Middle frontal gyrus (tissue), 1 donor: ENCODE results near the gene LAMB1.
"Not testable (repeated sequence)": the region's sequence is repeated elsewhere in the genome, so short reads cannot be mapped to it uniquely, and the experiment has no call there.

Experiments used
- DNase-seq: peaks from one replicate; pipeline ENCODE4 v3.0.0-alpha.2; 2015; ENCODE audit warnings: low spot score; ENCODE audit errors: extremely low spot score

Gene LAMB1

DNA sequence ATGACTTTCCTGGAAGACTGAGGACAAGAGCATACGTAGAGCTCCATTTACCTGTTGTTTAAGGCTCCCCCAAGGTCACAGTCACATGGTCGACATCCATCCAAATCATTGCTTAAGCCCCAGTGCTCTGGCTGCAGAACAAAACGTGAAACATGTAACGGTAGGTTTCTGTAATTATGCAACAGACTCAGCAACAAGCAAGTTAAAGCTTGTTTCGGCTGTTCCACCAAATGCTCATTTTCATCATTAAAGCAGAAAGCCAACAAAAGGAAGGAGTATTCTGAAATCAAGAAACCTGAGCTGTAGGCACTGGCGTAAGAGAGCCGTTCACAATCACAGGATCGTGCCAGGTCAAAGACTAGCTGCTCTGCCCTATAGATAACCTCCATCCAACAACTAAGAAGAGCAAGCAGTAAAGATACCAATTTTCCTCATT, 30.0 kb downstream of the LAMB1 start:
- no peak for DNase-seq

GRCh38 chr7:107972075-107972482, 30.9 kb downstream of the LAMB1 start:
- DNase-seq, result no peak

DNA sequence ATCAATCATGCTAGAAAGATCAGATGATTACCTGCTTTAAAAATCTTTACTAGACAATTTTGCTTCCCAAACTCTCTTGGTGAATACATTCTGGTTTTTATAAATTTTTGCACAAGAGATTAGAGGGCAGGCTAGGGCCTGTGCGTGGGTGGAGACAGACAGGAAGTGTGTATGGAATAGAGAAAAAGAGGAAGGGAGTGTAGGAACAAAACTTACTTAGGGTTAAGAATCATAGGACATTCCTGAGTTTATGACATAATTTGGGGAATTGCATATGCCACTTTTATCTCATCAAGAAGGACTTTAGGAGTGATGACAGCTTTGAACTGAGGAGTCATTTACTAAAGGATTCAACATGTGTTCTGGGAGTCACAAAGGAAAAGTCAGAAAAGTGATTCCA, 31.3 kb downstream of the LAMB1 start:
- DNase-seq, result no peak

DNA sequence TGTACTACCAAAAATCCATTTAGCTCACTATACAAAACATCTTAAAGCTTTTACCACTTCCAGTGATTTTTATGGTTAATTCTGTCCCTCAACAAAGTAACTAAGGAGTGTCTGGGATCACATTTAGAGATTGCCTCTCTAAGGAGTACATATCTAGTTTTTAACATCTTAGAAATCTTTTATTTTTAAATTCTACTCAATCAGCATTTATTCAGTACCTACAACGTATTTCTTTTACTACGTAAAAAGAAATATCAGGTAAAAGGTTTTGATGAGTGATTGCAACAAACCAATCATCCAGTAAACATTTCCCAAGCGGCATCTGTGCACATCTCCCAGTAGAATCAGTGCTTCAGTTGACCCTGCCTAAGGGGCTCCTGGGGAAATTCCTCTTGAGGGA, 31.9 kb downstream of the LAMB1 start:
- DNase-seq, result no peak

- DNase-seq, result no peak
These were observed 33.1 kb downstream of the LAMB1 start for GRCh38 chr7:107969856-107970255.

GRCh38 chr7:107968449-107968848, 34.5 kb downstream of the LAMB1 start:
- DNase-seq, result no peak

DNA sequence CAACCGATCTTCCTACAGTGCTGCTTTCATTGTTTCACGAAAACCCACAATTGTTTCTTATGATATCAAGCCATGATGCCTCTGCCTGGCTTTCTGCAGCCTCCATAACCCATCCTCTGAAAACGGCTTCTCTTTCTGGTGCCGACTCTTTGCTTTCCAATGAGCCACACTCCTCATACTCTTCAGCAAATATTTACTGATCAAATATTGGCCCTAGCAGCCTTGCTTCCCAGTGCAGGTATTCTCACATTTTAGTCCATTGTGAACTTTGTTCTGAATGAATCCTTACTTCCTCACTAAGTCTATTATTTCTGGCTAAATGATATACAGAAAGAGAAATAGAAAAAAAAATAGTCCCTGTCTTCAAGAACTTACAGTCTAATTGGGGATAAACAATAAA, 35.5 kb downstream of the LAMB1 start:
- DNase-seq, result no peak

- no peak for DNase-seq
These were observed 36.2 kb downstream of the LAMB1 start for GRCh38 chr7:107966711-107967110.

DNA sequence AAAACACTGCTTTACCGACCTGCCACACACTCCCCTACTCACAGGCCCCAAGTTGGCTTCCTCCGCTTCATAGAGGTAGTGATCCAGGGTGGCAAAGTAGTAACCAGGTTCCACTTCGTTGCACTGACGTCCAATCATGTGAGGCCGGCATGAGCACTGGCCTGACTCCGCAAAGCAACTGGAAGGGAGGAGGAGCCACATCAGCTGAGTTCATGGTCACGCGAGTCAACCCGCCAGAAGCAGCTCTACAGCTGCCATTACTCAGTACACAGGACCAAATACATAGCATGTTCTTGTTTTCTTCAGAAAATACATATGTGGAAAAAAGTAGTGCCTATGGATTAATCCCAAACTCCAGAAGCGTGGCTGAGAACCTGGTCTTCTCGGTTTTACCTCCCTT, 38.5 kb downstream of the LAMB1 start:
- DNase-seq, result no peak

GRCh38 chr7:107962817-107963216, 40.1 kb downstream of the LAMB1 start:
- no peak for DNase-seq

DNA sequence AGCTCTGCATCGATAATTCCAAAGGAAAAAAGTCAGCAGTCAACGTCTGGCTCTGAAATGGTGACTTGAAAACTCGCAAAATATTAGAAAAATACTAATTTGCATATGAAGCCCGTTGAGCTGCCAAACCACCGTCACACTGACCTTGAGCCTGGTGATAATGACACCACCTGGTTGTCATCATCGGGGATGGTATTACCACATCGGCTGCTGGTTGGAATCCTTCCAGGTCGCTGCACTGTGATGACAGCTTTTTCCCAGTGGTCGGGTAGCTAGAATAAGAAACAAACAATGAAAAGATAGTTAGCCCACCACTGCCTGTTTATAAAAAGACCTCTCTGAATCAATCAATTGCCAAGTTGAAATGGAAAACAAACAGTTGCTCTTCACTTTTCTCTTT, 41.6 kb downstream of the LAMB1 start:
- no peak for DNase-seq

GRCh38 chr7:107960272-107960671, 42.7 kb downstream of the LAMB1 start:
- DNase-seq, result no peak

GRCh38 chr7:107959527-107959898, 43.4 kb downstream of the LAMB1 start:
- no peak for DNase-seq

- DNase-seq, result no peak
These were observed 44.0 kb downstream of the LAMB1 start for GRCh38 chr7:107958764-107959526.

- DNase-seq, result no peak
These were observed 45.5 kb downstream of the LAMB1 start for GRCh38 chr7:107957436-107957835.

DNA sequence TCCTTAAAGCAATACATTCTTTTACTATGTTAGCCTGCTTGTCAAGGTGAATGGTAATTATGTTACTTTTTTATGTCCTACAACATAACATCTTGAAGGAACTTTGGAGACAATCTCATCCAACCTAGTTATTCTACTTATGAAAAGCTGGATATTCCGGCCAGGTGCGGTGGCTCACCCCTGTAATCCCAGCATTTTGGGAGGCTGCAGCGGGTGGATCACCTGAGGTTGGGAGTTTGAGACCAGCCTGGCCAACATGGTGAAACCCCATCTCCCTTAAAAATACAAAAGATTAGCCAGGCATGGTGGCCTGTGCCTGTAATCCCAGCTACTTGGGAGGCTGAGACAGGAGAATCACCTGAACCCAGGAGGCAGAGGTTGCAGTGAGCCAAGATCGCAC, 46.0 kb downstream of the LAMB1 start:
- not testable (repeated sequence) for DNase-seq

- DNase-seq, result no peak
These were observed 47.6 kb downstream of the LAMB1 start for GRCh38 chr7:107955394-107955793.

- DNase-seq, result no peak
These were observed 49.0 kb downstream of the LAMB1 start for GRCh38 chr7:107953924-107954303.

DNA sequence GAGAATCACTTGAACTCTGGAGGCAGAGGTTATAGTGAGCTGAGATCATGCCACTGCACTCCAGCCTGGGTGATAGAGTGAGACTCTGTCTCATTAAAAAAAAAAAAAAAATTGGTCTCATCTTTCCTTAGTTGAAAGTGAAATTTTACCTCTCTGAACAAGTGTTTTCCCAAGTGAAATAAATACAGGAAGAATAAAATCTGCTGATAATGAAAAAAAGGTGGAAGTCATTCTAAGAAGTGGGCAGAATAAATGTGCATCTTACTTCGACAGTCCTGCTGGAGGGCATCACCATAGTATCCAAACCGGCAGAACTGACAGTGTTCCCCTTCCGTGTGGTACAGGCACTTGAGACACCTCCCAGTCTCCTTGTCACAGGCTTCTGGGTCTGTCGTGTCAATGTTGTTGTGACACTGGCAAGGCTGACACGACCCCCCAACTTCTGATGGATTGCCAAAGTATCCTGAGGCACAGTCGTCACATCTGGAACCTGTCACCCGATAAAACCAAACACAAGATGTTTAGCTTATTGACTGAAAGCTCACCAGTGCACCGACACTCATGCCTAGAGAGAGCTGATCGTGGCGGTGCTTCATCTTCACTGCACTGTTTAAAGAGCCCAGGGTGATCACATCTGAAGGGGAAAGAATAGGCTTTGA, 49.6 kb downstream of the LAMB1 start:
- DNase-seq, result no peak

DNA sequence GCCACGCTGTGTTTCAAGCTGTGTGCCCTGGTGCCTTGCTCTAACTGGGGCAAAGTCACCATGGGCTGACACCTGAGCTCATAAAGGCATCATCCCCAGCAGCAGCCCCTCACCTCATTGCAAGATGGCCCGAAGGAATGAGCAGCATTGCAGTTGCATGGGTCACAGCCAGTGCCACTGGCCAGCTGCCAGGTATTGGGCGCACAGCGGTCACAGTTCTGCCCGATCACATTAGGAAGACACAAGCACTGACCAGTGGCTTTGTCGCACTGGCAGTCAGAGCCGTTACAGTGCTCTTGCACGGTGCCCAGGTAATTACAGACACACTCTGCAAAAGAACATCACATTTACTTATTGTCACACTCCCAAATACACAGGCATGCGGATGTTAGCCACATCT, 51.1 kb downstream of the LAMB1 start:
- no peak for DNase-seq

- DNase-seq, result no peak
These were observed 51.7 kb downstream of the LAMB1 start for GRCh38 chr7:107951172-107951787.

GRCh38 chr7:107949443-107949935, 53.5 kb downstream of the LAMB1 start:
- DNase-seq, result no peak
